ENCODE data around the gene TYR. TPM values are rescaled to one million over a fixed set of nuclear protein-coding genes. Genes with fewer than 3 reads are reported as not detected.

Gene TYR
- total and polyA plus RNA-seq, 8 donors: not detected

GRCh38 chr11:89163686-89164085 lies 14.0 kb upstream of the TYR start:
- no peak overlapping the region for H3K4me3 ChIP-seq
- no peaks in the 10 kb centered on the region for H3K36me3 ChIP-seq
- intact Hi-C loops (cut with DNase I): no loop called here
- no peaks in the 10 kb centered on the region for H3K27me3 ChIP-seq
- no peak for TF ChIP-seq CTCF (IDR thresholded peaks at IDR 0.05)
- no peaks in the 10 kb centered on the region for H3K4me1 ChIP-seq
- DNase-seq (no peak), ATAC-seq (no peak)
- no peak overlapping the region for H3K27ac ChIP-seq
- no peaks in the 10 kb centered on the region for H3K9me3 ChIP-seq

GRCh38 chr11:89168396-89168795 lies 9.3 kb upstream of the TYR start:
- DNase-seq (no peak), ATAC-seq (no peak)
- H3K4me3 ChIP-seq: no peak overlapping the region
- no peak overlapping the region for H3K27ac ChIP-seq
- no peak for TF ChIP-seq CTCF (IDR thresholded peaks at IDR 0.05)
- no peaks in the 10 kb centered on the region for H3K4me1 ChIP-seq
- H3K9me3 ChIP-seq: no peaks in the 10 kb centered on the region
- no peaks in the 10 kb centered on the region for H3K27me3 ChIP-seq
- H3K36me3 ChIP-seq: no peaks in the 10 kb centered on the region
- intact Hi-C loops (cut with DNase I): no loop called here

- Histone ChIP-seq H3K4me1 (no peaks in the 10 kb centered on the region), H3K4me3 (no peak overlapping the region), H3K9me3 (no peaks in the 10 kb centered on the region), H3K27ac (no peak overlapping the region), H3K27me3 (no peaks in the 10 kb centered on the region), H3K36me3 (no peaks in the 10 kb centered on the region)
- TF ChIP-seq CTCF (IDR thresholded peaks at IDR 0.05): no peak
- intact Hi-C loops (cut with DNase I): no loop called here
- ATAC-seq (no peak), DNase-seq (no peak)
These were observed 1.9 kb upstream of the TYR start for GRCh38 chr11:89175796-89176195.

GRCh38 chr11:89176938-89177337 lies 737 bp upstream of the TYR start:
- H3K27me3 ChIP-seq: no peaks in the 10 kb centered on the region
- ATAC-seq: no peak
- no peak for TF ChIP-seq CTCF (IDR thresholded peaks at IDR 0.05)

GRCh38 chr11:89181111-89181510 lies 3.4 kb downstream of the TYR start:
- no peak for TF ChIP-seq CTCF (IDR thresholded peaks at IDR 0.05)
- H3K9me3 ChIP-seq: no peaks in the 10 kb centered on the region
- DNase-seq (no peak), ATAC-seq (no peak)
- no peaks in the 10 kb centered on the region for H3K4me1 ChIP-seq
- no peaks in the 10 kb centered on the region for H3K27me3 ChIP-seq
- no peaks in the 10 kb centered on the region for H3K36me3 ChIP-seq
- H3K4me3 ChIP-seq: no peak overlapping the region
- intact Hi-C loops (cut with DNase I): no loop called here
- no peak overlapping the region for H3K27ac ChIP-seq

More at GRCh38 chr11:89176938-89177337, 737 bp upstream of the TYR start:
- no peaks in the 10 kb centered on the region for H3K36me3 ChIP-seq
- no peaks in the 10 kb centered on the region for H3K9me3 ChIP-seq
- H3K27ac ChIP-seq: no peak overlapping the region
- intact Hi-C loops (cut with DNase I): no loop called here
- no peak overlapping the region for H3K4me3 ChIP-seq
- no peak for DNase-seq
- no peaks in the 10 kb centered on the region for H3K4me1 ChIP-seq
